ENCODE measurements around the gene TNFRSF21. TPM values are rescaled to one million over a fixed set of nuclear protein-coding genes. Genes with fewer than 3 reads are reported as not detected.

Gene TNFRSF21
- total RNA-seq, 1 experiment from 2014 or later, result 172 TPM

DNA sequence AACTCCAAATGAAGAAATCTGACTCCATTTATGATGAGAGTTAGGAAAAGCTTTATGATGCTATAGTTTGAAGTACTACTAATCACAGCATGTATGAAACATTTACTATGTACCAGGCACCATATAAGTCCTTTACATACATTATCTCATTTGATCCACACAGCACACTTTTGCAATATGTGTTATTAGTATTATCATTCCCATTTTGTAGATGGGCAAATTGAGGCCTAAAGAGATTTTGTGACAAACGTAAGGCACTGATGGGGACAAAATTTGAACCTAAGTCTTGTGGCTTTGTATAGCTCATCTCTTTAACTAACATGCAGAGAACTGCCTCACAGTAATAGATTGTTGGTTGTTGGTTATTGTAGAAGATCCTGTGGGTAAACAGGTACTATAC is 14.2 kb upstream of the TNFRSF21 start:
- Histone ChIP-seq H3K27ac (no peak overlapping the region), H3K4me1 (replicated peaks; ENCODE audit: insufficient read depth) (no peaks in the 10 kb centered on the region), H3K9me2 (ENCODE audit: insufficient read depth) (no peaks in the 10 kb centered on the region), H3K9me3 (ENCODE audit: insufficient read depth, low read depth) (no peaks in the 10 kb centered on the region), H4K20me1 (ENCODE audit: insufficient read depth) (no peaks in the 10 kb centered on the region), H3K79me2 (ENCODE audit: low read depth) (no peaks in the 10 kb centered on the region), H3K4me3 (no peak overlapping the region), H3K4me2 (no peak overlapping the region), H3K27me3 (ENCODE audit: insufficient read depth, low read depth) (no peaks in the 10 kb centered on the region), H3F3A (ENCODE audit: insufficient read depth, low read depth) (no peaks in the 10 kb centered on the region), H3K36me3 (ENCODE audit: low read depth) (no peaks in the 10 kb centered on the region), H2AFZ (no peak overlapping the region)
- ChIA-PET CTCF (interaction anchor here (0.7 kb wide), 1 partner anchor 1644 kb away, joined by 3 read pairs; no protein-coding TSS in a partner anchor), POLR2A (ENCODE audit: unreplicated experiment) (interaction anchor here (0.6 kb wide), 1 partner anchor 85 kb away, joined by 8 read pairs; no protein-coding TSS in a partner anchor)
- TF ChIP-seq EZH2 (IDR thresholded peaks at IDR 0.05; ENCODE audit: low read depth) (no peak), CTCF (conservative IDR thresholded peaks at IDR 0.05) (no peak)
- intact Hi-C loops (cut with micrococcal nuclease; ENCODE audit: unreplicated experiment), result no loop called here
- BruUV-seq (replicated peaks), result no TSS peak
- no peak for DNase-seq

- CTCF ChIA-PET, result no interaction called here
- Histone ChIP-seq H3K4me3 (no peak overlapping the region), H3K36me3 (ENCODE audit: low read depth) (no peaks in the 10 kb centered on the region), H2AFZ (no peak overlapping the region), H3K4me1 (replicated peaks; ENCODE audit: insufficient read depth) (no peaks in the 10 kb centered on the region), H3K4me2 (no peak overlapping the region), H3K27me3 (ENCODE audit: insufficient read depth, low read depth) (no peaks in the 10 kb centered on the region), H3K79me2 (ENCODE audit: low read depth) (no peaks in the 10 kb centered on the region), H3K27ac (no peak overlapping the region), H3K9me3 (ENCODE audit: insufficient read depth, low read depth) (no peaks in the 10 kb centered on the region), H4K20me1 (ENCODE audit: insufficient read depth) (no peaks in the 10 kb centered on the region), H3F3A (ENCODE audit: insufficient read depth, low read depth) (no peaks in the 10 kb centered on the region), H3K9me2 (ENCODE audit: insufficient read depth) (no peaks in the 10 kb centered on the region)
- TF ChIP-seq CTCF (conservative IDR thresholded peaks at IDR 0.05), result no peak
- no peak for TF ChIP-seq EZH2 (IDR thresholded peaks at IDR 0.05; ENCODE audit: low read depth)
- DNase-seq, result no peak
- POLR2A ChIA-PET (ENCODE audit: unreplicated experiment), result interaction anchor here (0.6 kb wide), 1 partner anchor 86 kb away, joined by 8 read pairs; no protein-coding TSS in a partner anchor
- intact Hi-C loops (cut with micrococcal nuclease; ENCODE audit: unreplicated experiment), result no loop called here
- BruUV-seq (replicated peaks), result no TSS peak
These were observed 13.6 kb upstream of the TNFRSF21 start for GRCh38 chr6:47323321-47323720.

- Histone ChIP-seq H3K4me3 (no peak overlapping the region), H3K9me2 (ENCODE audit: insufficient read depth) (no peaks in the 10 kb centered on the region), H3K4me2 (no peak overlapping the region), H3K9me3 (ENCODE audit: insufficient read depth, low read depth) (no peaks in the 10 kb centered on the region), H3K79me2 (ENCODE audit: low read depth) (no peaks in the 10 kb centered on the region), H3F3A (ENCODE audit: insufficient read depth, low read depth) (no peaks in the 10 kb centered on the region), H3K27ac (no peak overlapping the region), H4K20me1 (ENCODE audit: insufficient read depth) (no peaks in the 10 kb centered on the region), H2AFZ (no peak overlapping the region), H3K4me1 (replicated peaks; ENCODE audit: insufficient read depth) (no peaks in the 10 kb centered on the region), H3K27me3 (ENCODE audit: insufficient read depth, low read depth) (no peaks in the 10 kb centered on the region), H3K36me3 (ENCODE audit: low read depth) (no peaks in the 10 kb centered on the region)
- DNase-seq, result no peak
- no peak for TF ChIP-seq EZH2 (IDR thresholded peaks at IDR 0.05; ENCODE audit: low read depth)
- no peak for TF ChIP-seq CTCF (conservative IDR thresholded peaks at IDR 0.05)
- BruUV-seq (replicated peaks), result no TSS peak
- intact Hi-C loops (cut with micrococcal nuclease; ENCODE audit: unreplicated experiment), result no loop called here
- CTCF ChIA-PET, result no interaction called here
- POLR2A ChIA-PET (ENCODE audit: unreplicated experiment), result no interaction called here
These were observed 11.9 kb upstream of the TNFRSF21 start for GRCh38 chr6:47321577-47321976.
